Measurements from ENCODE around the gene RFTN1. TPM values are rescaled to one million over a fixed set of nuclear protein-coding genes. Genes with fewer than 3 reads are reported as not detected.

The RFTN1 gene
- total RNA-seq, 4 donors from 2014 or later: 10.3 to 26.9 (median 22.3) TPM

- Histone ChIP-seq H3K36me3 (peaks cover 51% of the 10 kb centered on the region), H3K9me3 (no peaks in the 10 kb centered on the region), H3K27ac (no peak overlapping the region), H3K4me3 (no peak overlapping the region), H3K27me3 (no peaks in the 10 kb centered on the region), H3K4me1 (peaks cover 2% of the 10 kb centered on the region)
- TF ChIP-seq EP300 (IDR thresholded peaks at IDR 0.05) (no peak), CTCF (IDR thresholded peaks at IDR 0.05) (no peak), POLR2AphosphoS5 (IDR thresholded peaks at IDR 0.05) (no peak), POLR2A (IDR thresholded peaks at IDR 0.05) (no peak)
- no peak for DNase-seq (ENCODE audit: low spot score in 2 of 2)
- 97% methylated on average over 3 of the region's 6 CpGs for WGBS
Observed at GRCh38 chr3:16317561-16317945, 195.9 kb downstream of the RFTN1 start.

GRCh38 chr3:16316847-16317560 is 196.5 kb downstream of the RFTN1 start:
- DNase-seq (ENCODE audit: low spot score in 2 of 2): no peak
- H3K4me3 ChIP-seq: no peak overlapping the region
- WGBS: 89% methylated on average over 5 of the region's 5 CpGs
- no peaks in the 10 kb centered on the region for H3K9me3 ChIP-seq
- no peaks in the 10 kb centered on the region for H3K27me3 ChIP-seq
- peaks cover 8% of the 10 kb centered on the region for H3K4me1 ChIP-seq
- H3K27ac ChIP-seq: no peak overlapping the region
- H3K36me3 ChIP-seq: peaks cover 45% of the 10 kb centered on the region
- no peak for TF ChIP-seq POLR2AphosphoS5 (IDR thresholded peaks at IDR 0.05)
- TF ChIP-seq POLR2A (IDR thresholded peaks at IDR 0.05): no peak
- TF ChIP-seq EP300 (IDR thresholded peaks at IDR 0.05): no peak
- no peak for TF ChIP-seq CTCF (IDR thresholded peaks at IDR 0.05)

GRCh38 chr3:16316396-16316795 is 197.1 kb downstream of the RFTN1 start:
- H3K9me3 ChIP-seq: no peaks in the 10 kb centered on the region
- H3K36me3 ChIP-seq: peaks cover 39% of the 10 kb centered on the region
- 78% methylated on average over 3 of the region's 3 CpGs for WGBS
- no peaks in the 10 kb centered on the region for H3K27me3 ChIP-seq
- H3K4me3 ChIP-seq: no peak overlapping the region
- TF ChIP-seq POLR2AphosphoS5 (IDR thresholded peaks at IDR 0.05) (no peak), EP300 (IDR thresholded peaks at IDR 0.05) (no peak), CTCF (IDR thresholded peaks at IDR 0.05) (no peak), POLR2A (IDR thresholded peaks at IDR 0.05) (no peak)
- H3K4me1 ChIP-seq: peaks cover 14% of the 10 kb centered on the region
- no peak overlapping the region for H3K27ac ChIP-seq
- no peak for DNase-seq (ENCODE audit: low spot score in 2 of 2)

- TF ChIP-seq POLR2AphosphoS5 (IDR thresholded peaks at IDR 0.05): no peak
- no peak for TF ChIP-seq EP300 (IDR thresholded peaks at IDR 0.05)
- TF ChIP-seq POLR2A (IDR thresholded peaks at IDR 0.05): no peak
- TF ChIP-seq CTCF (IDR thresholded peaks at IDR 0.05): no peak
- H3K27me3 ChIP-seq: no peaks in the 10 kb centered on the region
- WGBS: 87% methylated on average over 7 of the region's 7 CpGs
- H3K4me1 ChIP-seq: peaks cover 19% of the 10 kb centered on the region
- no peaks in the 10 kb centered on the region for H3K9me3 ChIP-seq
- no peak for DNase-seq (ENCODE audit: low spot score in 2 of 2)
- no peak overlapping the region for H3K27ac ChIP-seq
- H3K36me3 ChIP-seq: peaks cover 34% of the 10 kb centered on the region
- H3K4me3 ChIP-seq: no peak overlapping the region
Observed at GRCh38 chr3:16315623-16316022, 197.9 kb downstream of the RFTN1 start.

- H3K4me1 ChIP-seq: peaks cover 23% of the 10 kb centered on the region
- no peaks in the 10 kb centered on the region for H3K9me3 ChIP-seq
- peaks cover 27% of the 10 kb centered on the region for H3K36me3 ChIP-seq
- no peak overlapping the region for H3K4me3 ChIP-seq
- TF ChIP-seq CTCF (IDR thresholded peaks at IDR 0.05) (no peak), EP300 (IDR thresholded peaks at IDR 0.05) (no peak), POLR2AphosphoS5 (IDR thresholded peaks at IDR 0.05) (no peak), POLR2A (IDR thresholded peaks at IDR 0.05) (no peak)
- no peak overlapping the region for H3K27ac ChIP-seq
- 84% methylated on average over 5 of the region's 5 CpGs for WGBS
- no peak for DNase-seq (ENCODE audit: low spot score in 2 of 2)
- H3K27me3 ChIP-seq: no peaks in the 10 kb centered on the region
Observed at GRCh38 chr3:16313886-16314645, 199.4 kb downstream of the RFTN1 start.

All from suprapubic skin (tissue), 4 donors.